HEK293T (cell line): ENCODE data around the gene PAGE2B.
"Not testable (repeated sequence)": the region's sequence is repeated elsewhere in the genome, so short reads cannot be mapped to it uniquely, and the experiment has no call there.

ENCODE experiments used
- CTCF ChIA-PET: fragments of 350-600 bp; formaldehyde crosslinking; extraction: SDS; loops from one replicate; lab custom pipeline; 2021; ENCODE audit warnings: antibody characterized with exemption, inconsistent platforms; lab: Yijun Ruan, JAX
- POLR2A ChIA-PET: fragments of 350-600 bp; formaldehyde crosslinking; extraction: SDS; loops from one replicate; lab custom pipeline; 2020; ENCODE audit warnings: antibody characterized with exemption, inconsistent platforms; lab: Yijun Ruan, JAX
- DNase-seq: peaks from one replicate; pipeline ENCODE4 v3.0.0; 2012; ENCODE audit warnings: mixed read lengths; ENCODE audit errors: extremely low spot score
- ARNT ChIP-seq: fragments of 450-650 bp; IDR thresholded peaks from 2 replicates; pipeline ENCODE4 v1.6.1; 2017; ENCODE audit warnings: mild to moderate bottlenecking
- BHLHE40 ChIP-seq: fragments of 450-650 bp; IDR thresholded peaks from 2 replicates; pipeline ENCODE4 v1.6.1; 2016; ENCODE audit warnings: mild to moderate bottlenecking, moderate library complexity, borderline replicate concordance
- CTBP1 ChIP-seq: fragments of 450-650 bp; IDR thresholded peaks from 2 replicates; pipeline ENCODE4 v1.6.1; 2016; ENCODE audit warnings: borderline replicate concordance
- ELF4 ChIP-seq: fragments of 450-650 bp; IDR thresholded peaks from 2 replicates; pipeline ENCODE4 v1.6.1; 2017; ENCODE audit warnings: antibody characterized with exemption
- FOXA1 ChIP-seq: fragments of 450-650 bp; IDR thresholded peaks from 2 replicates; pipeline ENCODE4 v1.6.1; 2016; ENCODE audit warnings: mild to moderate bottlenecking
- FOXK2 ChIP-seq: fragments of 450-650 bp; IDR thresholded peaks from 2 replicates; pipeline ENCODE4 v1.6.1; 2016; ENCODE audit warnings: mild to moderate bottlenecking
- FOXM1 ChIP-seq: fragments of 450-650 bp; IDR thresholded peaks from 2 replicates; pipeline ENCODE4 v1.6.1; 2017; ENCODE audit warnings: mild to moderate bottlenecking, borderline replicate concordance
- HDGF ChIP-seq: fragments of 450-650 bp; IDR thresholded peaks from 2 replicates; pipeline ENCODE4 v1.6.1; 2017; ENCODE audit warnings: antibody characterized with exemption, borderline replicate concordance
- L3MBTL2 ChIP-seq: fragments of 450-650 bp; conservative IDR thresholded peaks from 2 replicates; pipeline ENCODE4 v1.6.1; 2016; ENCODE audit warnings: mild to moderate bottlenecking
- LEF1 ChIP-seq: fragments of 450-650 bp; IDR thresholded peaks from 2 replicates; pipeline ENCODE4 v1.6.1; 2017; ENCODE audit warnings: mild to moderate bottlenecking, borderline replicate concordance
- NFRKB ChIP-seq: fragments of 450-650 bp; IDR thresholded peaks from 2 replicates; pipeline ENCODE4 v1.6.1; 2016; ENCODE audit warnings: mild to moderate bottlenecking, moderate library complexity
- SP1 ChIP-seq: fragments of 450-650 bp; IDR thresholded peaks from 2 replicates; pipeline ENCODE4 v1.6.1; 2017
- SUZ12 ChIP-seq: fragments of 450-650 bp; IDR thresholded peaks from 2 replicates; pipeline ENCODE4 v1.6.1; 2016; ENCODE audit warnings: mild to moderate bottlenecking
- TARDBP ChIP-seq: fragments of 450-650 bp; IDR thresholded peaks from 2 replicates; pipeline ENCODE4 v1.6.1; 2016
- ZNF384 ChIP-seq: fragments of 450-650 bp; IDR thresholded peaks from 2 replicates; pipeline ENCODE4 v1.6.1; 2016
- TF ChIP-seq, protein P1 (sequence below): fragments of 450-650 bp; IDR thresholded peaks from 2 replicates; pipeline ENCODE4 v1.6.1; 2016

PAGE2B gene

GRCh38 chrX:55057675-55058249 is 17.1 kb upstream of the PAGE2B start:
- peak; percentile 44 for DNase-seq
- CTCF ChIA-PET: interaction anchor here (0.6 to 1.0 kb wide), 3 partner anchors 166 to 1414 kb away, joined by 3 to 7 read pairs (median 5); no protein-coding TSS in a partner anchor
- TF ChIP-seq, protein P1, sequence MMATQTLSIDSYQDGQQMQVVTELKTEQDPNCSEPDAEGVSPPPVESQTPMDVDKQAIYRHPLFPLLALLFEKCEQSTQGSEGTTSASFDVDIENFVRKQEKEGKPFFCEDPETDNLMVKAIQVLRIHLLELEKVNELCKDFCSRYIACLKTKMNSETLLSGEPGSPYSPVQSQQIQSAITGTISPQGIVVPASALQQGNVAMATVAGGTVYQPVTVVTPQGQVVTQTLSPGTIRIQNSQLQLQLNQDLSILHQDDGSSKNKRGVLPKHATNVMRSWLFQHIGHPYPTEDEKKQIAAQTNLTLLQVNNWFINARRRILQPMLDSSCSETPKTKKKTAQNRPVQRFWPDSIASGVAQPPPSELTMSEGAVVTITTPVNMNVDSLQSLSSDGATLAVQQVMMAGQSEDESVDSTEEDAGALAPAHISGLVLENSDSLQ: no peak
- TF ChIP-seq NFRKB: no peak
- no peak for TF ChIP-seq ARNT
- no peak for TF ChIP-seq SP1
- TF ChIP-seq FOXK2: no peak
- POLR2A ChIA-PET: no interaction called here

DNA sequence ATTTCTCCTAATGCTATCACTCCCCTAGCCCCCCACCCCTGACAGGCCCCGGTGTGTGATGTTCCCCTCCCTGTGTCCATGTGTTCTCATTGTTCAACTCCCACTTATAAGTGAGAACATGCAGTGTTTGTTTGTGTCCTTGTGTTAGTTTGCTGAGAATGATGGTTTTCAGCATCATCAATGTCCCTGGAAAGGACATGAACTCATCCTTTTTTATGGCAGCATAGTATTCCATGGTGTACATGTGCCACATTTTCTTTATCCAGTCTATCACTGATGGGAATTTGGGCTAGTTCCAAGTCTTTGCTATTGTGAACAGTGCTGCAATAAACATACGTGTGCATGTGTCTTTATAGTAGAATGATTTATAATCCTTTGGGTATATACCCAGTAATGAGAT is 7.7 kb upstream of the PAGE2B start:
- CTCF ChIA-PET, DNase-seq, POLR2A ChIA-PET: not testable (repeated sequence)

DNA sequence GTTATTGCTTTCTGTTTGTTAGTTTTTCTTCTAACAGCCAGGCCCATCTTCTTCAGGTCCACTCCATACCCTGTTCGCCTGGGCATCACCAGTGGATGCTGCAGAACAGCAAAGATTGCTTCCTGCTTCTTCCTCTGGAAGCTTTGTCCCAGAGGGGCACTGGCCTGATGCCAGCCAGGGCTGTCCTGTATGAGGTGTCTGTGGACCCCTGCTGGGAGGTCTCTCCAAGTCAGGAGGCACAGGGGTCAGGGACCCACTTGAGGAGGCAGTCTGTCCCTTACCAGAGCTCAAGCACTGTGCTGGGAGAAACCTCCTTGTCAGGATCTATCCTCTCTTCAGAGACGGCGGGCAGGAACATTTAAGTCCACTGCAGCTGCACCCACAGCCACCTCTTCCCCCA is 2.5 kb upstream of the PAGE2B start:
- no peak for TF ChIP-seq BHLHE40
- TF ChIP-seq TARDBP: no peak
- no peak for TF ChIP-seq LEF1
- no peak for TF ChIP-seq FOXK2
- TF ChIP-seq ARNT: no peak
- no peak for TF ChIP-seq HDGF
- no peak for TF ChIP-seq NFRKB
- TF ChIP-seq ELF4: no peak
- no peak for TF ChIP-seq FOXM1
- TF ChIP-seq SUZ12: no peak
- no peak for TF ChIP-seq CTBP1
- TF ChIP-seq, protein P1: no peak
- TF ChIP-seq SP1: no peak
- no peak for TF ChIP-seq ZNF384
- no peak for TF ChIP-seq L3MBTL2
- POLR2A ChIA-PET: no interaction called here
- CTCF ChIA-PET: no interaction called here
- no peak for DNase-seq

DNA sequence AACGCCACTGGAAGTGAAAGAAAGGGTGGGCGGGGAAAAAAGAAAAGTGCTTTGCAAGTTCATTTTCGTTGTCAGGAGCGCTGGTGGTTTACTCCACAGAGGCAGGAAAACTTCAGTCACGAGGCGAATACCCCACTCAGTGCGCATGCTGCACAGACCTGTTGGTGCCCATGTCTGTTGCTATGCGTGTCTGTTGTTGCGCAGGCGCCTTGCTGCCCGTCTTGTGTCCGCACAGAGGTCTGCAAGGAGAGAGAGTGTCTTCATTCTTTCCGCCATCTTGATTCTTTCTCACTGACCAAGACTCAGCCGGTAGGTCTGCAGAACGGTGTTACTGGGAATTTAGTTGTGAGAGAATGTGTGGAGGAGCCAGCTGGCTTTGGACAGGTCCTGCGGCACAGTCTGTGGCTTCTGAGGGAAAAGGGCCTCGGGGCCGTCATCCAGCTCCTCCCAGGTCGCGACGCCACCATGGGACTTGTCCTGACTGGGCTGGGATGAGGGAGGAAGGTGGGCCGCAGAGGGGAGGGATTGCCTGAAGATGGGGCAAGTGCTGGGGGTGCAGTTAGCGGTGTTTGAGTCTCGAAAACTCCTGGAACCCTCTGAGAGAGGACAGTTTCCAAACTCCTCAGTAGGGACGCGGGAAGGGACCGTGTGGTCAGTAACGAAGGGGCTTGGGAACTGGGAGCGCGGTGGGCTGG is 14.1 kb downstream of the PAGE2B start, which contains the start of gene PAGE2:
TSS of gene PAGE2 (plus strand) at position 224 of the 695 bp plus-strand sequence. CDS start 1,003 bp downstream, outside the sequence.
- CTCF ChIA-PET: no interaction called here

GRCh38 chrX:55098691-55099090 is 23.9 kb downstream of the PAGE2B start:
- TF ChIP-seq NFRKB (no peak), ZNF384 (no peak), TARDBP (no peak), CTBP1 (no peak), ELF4 (no peak), BHLHE40 (no peak)
- ChIA-PET CTCF (no interaction called here), POLR2A (no interaction called here)
- DNase-seq: no peak

More for the DNA sequence above, 14.1 kb downstream of the PAGE2B start, which contains the start of gene PAGE2:
- no peak for DNase-seq
- POLR2A ChIA-PET: no interaction called here
- no peak for TF ChIP-seq FOXK2
- no peak for TF ChIP-seq CTBP1

DNA sequence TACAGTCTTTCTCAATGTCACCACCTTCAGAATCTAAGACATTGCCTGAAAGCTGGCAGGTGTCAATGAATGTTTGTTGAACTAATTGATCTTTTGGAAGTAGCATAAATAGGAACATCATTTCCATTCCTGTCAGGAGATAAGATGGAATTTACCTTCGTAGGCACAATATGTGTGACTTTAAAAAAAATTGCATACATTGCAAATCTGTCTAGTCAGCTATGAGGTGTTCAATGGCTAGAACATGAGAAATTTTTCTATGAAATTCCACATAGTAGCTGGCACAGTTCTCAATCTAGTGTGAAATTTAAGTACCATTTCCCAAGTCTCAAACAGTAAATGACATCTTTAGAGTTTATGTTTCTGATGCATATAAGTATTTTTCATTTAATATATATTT is 24.3 kb downstream of the PAGE2B start:
- ChIA-PET CTCF (no interaction called here), POLR2A (no interaction called here)
- no peak for DNase-seq
- TF ChIP-seq, protein P1: no peak
- TF ChIP-seq LEF1 (no peak), FOXA1 (no peak), SUZ12 (no peak), HDGF (no peak), ELF4 (no peak)

GRCh38 chrX:55102754-55103153 is 27.9 kb downstream of the PAGE2B start:
- TF ChIP-seq NFRKB: no peak
- TF ChIP-seq HDGF: no peak
- no peak for TF ChIP-seq ARNT
- TF ChIP-seq ZNF384: no peak
- no peak for TF ChIP-seq L3MBTL2
- TF ChIP-seq, protein P1: no peak
- TF ChIP-seq TARDBP: no peak
- TF ChIP-seq BHLHE40: no peak
- no peak for TF ChIP-seq SUZ12
- no peak for TF ChIP-seq LEF1
- no peak for TF ChIP-seq FOXA1
- TF ChIP-seq CTBP1: no peak
- CTCF ChIA-PET: no interaction called here
- DNase-seq: no peak
- POLR2A ChIA-PET: no interaction called here
